Kidney glomerular epithelial cell (primary cell): ENCODE results near the gene ZMIZ1.

Experiments used
- DNase-seq: peaks from one replicate; lab custom pipeline; 2025; lab: John Stamatoyannopoulos, UW

The ZMIZ1 gene

DNA sequence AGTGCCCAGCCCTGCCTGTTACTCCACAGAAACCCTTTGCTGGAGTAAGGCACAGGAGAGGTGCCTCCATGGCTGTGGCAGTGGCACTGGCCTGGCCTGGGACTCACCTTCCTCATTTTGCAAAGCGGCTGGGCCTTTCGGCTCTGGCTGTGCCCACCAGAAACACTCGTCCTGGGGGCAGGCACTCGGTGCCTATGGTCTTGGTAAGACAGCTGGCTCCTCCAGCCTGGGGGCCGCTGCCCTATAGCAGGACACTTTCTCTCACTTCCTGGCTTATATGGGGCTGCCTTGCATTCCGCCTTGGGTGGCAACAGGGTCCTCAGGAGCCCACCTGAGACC, 13.2 kb downstream of the ZMIZ1 start:
- no peak for DNase-seq

GRCh38 chr10:79082631-79083596, 14.1 kb downstream of the ZMIZ1 start:
- no peak for DNase-seq

DNA sequence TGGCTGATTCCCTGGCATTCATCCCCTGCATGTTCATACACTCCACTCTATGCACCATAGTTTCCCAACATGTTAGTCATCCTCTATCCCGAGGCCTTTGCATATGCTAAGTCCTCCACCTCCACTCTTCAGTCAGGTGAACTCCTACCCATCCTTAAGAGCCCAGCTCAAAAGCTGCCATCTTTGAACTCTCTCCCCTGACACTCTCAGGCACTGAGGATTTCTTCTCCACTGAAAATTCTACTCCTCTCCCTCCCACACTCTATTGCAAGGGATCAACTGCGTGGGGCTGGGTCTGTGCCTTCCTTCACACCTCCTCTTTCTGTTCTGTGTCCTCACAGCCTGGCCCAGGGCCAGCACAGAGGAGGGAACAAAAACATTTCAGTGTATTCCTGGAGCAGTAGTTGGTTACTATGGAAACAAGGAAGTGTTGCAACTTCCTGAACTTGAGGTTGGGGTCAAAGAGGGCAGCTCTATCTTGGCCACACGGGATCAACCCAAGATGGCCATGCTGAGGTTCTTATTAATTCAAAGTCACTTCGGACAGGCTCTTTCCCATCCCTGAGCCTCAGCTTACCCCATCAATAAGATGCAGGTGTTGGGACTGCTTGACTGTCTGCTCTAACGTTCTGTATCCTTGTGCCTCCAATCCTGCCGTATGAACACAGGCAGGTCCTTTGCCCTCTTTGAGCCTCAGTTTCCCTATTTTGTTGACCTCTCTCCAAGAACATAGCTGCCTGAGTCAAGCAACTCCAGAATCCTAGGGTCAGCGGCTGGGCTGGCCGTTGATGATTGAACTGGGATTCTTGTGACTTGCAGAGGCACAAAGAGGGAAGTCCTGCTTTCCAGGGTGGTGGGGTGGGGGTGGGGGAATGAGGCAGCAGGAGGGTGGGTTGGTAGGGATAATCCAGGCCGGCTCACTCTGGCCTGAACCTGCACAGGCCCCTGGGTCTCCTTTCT, 15.5 kb downstream of the ZMIZ1 start:
- peak; percentile 88 for DNase-seq

- DNase-seq: peak; percentile 53
Observed at GRCh38 chr10:79084972-79085597, 16.3 kb downstream of the ZMIZ1 start.

GRCh38 chr10:79086822-79087221, 18.1 kb downstream of the ZMIZ1 start:
- DNase-seq: no peak

DNA sequence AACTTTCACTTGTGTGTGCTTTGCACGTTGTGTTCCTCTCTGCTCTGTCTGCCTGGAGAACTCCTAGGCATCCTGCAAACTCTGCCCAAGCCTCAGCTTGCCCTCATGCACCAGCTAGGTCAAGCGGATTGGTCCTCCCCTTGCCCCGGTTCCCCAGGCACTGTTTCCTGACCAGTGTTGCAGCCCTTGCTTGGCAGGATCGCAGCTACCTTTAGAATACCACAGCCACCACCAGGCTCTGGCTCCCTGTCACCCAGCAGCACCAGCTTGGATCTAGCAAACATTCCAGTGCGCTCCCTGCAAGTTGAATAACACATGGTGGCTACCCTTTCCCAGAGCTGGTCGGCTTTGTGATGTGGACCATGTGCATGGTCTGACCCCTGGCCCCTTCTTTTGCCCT, 19.0 kb downstream of the ZMIZ1 start:
- DNase-seq: no peak

GRCh38 chr10:79088176-79088575, 19.4 kb downstream of the ZMIZ1 start:
- no peak for DNase-seq

- DNase-seq: no peak
Observed at GRCh38 chr10:79088613-79089355, 20.0 kb downstream of the ZMIZ1 start.

DNA sequence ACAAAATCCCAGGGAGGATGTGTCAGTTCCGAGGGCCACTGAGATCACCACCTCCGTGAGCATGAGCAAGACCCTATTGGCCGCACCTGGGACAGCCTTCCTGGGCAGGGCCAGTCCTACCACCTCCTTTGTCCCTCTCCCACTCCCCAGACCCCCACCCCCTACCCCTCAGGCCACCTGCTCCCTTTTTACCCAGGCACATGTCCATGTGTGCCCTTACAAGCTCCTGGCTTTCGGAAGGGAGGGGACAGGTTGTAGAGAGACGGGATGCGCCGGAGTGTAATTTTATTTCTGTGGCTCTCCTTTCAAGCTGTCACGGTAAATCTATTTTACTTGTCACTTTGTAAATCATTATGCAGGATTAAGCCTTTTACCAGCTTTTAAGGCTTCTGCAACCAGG, 20.9 kb downstream of the ZMIZ1 start:
- DNase-seq: no peak

DNA sequence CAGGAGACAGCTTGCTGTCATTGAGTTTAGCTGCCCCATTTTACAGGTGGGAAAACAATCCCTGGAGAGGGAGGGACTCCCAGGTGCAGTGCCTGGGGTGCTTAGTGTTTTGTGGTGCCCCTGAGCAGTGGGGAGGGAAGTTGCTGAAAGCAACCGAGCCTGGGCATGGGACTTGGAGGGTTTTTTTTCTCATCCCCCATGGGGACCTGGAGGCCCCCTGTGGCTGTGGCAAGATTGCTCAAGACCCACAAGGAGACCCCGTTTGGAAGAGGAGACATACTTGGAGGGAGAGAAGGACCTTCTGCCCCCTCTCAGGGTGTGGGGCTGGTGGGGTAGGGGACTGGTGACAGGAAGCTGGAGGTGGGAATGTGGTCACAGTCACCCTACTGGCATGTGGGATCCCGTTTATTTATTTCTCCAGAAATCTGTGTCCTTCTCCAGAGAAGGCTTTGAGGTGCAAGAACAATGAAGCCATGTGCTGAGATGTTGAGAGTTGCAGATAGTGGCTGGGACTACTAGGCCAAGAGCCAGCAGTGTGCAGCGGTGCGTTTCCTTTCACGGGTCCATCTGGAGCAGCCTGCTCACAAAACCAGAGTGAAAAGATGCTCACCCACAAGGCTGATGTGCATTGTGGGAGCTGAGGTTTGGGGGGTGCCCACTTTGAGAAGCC, 21.5 kb downstream of the ZMIZ1 start:
- DNase-seq: peak; percentile 34

DNA sequence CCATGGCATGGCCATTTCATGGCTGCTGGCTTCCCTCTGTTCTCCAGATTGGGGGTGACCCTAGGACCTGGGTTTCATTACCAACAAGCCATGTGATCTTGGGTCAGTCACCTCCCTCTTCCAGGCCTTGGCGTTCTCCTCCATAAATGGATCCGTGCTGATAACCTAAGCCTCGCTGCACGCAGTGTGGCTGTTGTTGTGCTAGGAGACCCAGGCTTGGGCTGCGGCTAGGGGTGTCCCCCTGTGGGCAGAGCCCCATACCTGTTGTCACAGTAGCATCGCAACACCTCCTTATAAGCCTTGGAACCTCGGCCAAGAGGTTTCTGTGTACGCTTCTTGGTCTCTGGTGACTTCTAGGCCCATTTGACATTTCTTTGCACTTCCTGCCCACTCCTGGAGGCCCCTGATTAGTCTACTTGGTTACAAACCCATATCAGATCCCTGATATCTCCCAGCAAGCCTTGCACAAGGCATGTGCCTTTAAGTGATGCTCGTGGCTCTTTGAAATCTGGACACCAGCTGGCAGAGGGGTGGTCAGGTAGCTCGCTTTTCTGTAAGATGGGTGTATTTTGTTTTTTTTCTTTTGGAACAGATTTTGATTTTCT, 23.6 kb downstream of the ZMIZ1 start:
- no peak for DNase-seq

- DNase-seq: no peak
Observed at GRCh38 chr10:79093658-79094411, 25.1 kb downstream of the ZMIZ1 start.

GRCh38 chr10:79094412-79095175, 25.8 kb downstream of the ZMIZ1 start:
- no peak for DNase-seq

- no peak for DNase-seq
Observed at GRCh38 chr10:79095316-79095715, 26.6 kb downstream of the ZMIZ1 start.

GRCh38 chr10:79096514-79096913, 27.7 kb downstream of the ZMIZ1 start:
- DNase-seq: no peak

- no peak for DNase-seq
Observed at GRCh38 chr10:79097021-79097872, 28.5 kb downstream of the ZMIZ1 start.

- DNase-seq: no peak
Observed at GRCh38 chr10:79098061-79098460, 29.3 kb downstream of the ZMIZ1 start.

DNA sequence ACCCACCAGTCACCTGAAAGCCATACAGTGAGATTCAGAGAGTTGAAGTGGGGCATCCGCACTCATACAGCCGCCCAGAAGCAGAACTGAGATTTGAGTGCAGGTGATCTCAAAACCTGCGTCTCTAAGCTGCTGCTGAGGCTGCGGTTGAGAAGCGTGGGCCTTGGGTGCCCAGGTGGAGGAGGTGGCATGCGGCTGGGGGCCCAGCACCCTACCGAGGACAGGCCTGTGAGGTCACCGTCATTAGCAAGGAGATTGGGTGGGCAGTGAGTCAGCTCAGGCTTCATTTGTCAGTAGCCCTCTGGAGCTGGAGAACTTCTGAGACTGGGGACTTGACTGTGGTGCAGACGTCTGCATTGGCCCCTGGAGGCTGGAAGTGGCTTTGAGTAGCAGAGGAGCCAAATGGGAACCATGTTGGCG, 29.8 kb downstream of the ZMIZ1 start:
- DNase-seq: no peak
